Cerebellar nuclear complex (tissue), 1 donor: ENCODE results near the gene MYBBP1A.

Source experiments
- DNase-seq, 2 experiments: peaks; one replicate each; lab custom pipeline; 2025; lab: John Stamatoyannopoulos, UW

The MYBBP1A gene

DNA sequence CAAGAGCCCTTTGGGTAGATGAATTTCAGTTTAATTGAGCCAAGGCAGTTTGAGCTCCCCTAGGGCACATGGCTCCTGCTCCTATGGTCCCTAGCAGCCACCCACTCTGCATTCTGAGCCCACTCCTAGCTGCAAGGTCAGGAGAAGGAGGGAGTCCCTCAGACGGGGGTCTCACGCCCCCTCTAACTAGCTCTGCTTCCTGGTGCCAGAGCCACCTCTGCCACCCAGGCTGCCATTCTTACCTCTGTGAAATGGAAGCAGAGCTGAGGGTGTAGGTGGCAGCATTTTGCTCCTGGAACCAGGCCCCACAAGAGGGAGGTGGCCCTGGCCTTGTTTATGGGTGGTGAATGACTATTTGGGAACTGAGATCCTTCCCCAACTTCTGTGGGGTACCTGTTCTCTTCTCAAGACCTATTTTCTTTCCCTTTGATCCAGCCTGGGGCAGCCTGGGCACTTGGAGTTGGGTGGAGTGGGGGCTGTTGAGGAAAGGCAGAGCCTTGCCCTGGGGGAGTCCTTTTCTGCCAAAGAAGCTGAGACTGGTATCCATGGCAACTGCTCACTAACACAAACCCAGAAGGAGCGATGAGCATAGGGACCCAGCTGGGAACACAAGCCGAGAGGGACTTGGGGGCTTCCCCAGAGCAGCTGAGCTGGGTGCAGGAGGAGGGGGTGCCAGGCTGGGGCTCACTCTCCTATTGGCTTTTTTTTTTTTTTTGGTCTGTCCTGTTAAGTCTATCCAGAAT lies 51.7 kb downstream of the MYBBP1A start:
- DNase-seq: no peak

- no peak for DNase-seq
These were observed 52.6 kb downstream of the MYBBP1A start for GRCh38 chr17:4502466-4503154.

GRCh38 chr17:4501295-4501949 lies 53.8 kb downstream of the MYBBP1A start:
- DNase-seq: no peak

DNA sequence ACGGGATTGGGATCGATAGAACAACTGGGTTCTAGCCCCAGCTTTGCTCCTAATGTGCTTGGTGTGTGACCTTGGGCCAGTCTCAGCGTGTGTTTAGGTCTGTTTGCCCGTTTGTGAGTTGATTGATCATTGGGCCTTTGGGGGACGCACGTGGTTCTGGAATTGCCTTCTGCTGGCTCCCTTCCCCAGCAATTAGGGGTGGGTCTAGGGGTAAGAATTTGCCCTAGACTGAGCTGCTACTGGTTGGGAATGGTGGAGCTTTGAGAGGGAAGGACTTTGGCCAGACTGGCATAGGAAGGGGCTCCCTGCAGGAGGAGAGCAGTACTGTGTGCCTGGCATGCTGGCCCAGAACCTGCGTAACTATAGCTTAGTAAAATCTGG lies 55.0 kb downstream of the MYBBP1A start:
- no peak for DNase-seq

DNA sequence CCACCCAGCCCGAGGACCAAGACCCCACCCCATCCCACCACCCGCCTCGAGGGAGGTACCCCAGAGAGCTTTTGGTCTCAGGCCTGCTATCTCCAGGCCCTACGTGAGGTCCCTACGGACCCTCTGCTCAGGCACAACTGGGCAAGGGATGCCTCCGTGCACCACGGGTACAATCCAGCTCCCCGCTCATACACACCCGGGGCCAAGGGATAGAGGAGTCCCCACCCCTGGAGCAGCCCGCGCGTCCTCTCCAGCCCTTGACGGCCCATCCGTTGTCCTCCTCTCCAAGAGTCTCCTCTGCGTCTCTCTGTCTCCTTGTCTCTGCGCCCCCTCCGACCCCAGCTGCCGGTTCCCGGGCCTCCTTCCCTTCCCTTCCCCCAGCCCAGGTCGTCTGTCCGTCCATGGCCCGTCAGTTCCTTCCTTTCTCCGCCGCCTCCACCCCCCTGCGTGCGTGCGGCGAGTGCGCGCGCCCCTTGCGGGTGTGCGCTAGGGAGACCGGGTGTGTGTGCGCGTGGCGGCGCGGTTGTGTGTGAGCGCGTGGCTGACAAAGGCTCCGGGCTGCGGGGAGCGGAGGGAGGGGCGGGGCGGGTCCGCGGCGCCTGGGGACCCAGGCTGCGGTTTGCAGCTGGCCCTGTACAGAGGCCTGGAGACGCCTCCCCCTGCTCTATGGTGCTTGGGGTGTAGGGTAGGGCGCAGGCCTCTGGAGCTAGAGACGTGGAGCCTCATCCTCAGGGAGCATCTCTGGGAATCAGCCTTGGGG lies 55.6 kb downstream of the MYBBP1A start:
- DNase-seq: no peak

DNA sequence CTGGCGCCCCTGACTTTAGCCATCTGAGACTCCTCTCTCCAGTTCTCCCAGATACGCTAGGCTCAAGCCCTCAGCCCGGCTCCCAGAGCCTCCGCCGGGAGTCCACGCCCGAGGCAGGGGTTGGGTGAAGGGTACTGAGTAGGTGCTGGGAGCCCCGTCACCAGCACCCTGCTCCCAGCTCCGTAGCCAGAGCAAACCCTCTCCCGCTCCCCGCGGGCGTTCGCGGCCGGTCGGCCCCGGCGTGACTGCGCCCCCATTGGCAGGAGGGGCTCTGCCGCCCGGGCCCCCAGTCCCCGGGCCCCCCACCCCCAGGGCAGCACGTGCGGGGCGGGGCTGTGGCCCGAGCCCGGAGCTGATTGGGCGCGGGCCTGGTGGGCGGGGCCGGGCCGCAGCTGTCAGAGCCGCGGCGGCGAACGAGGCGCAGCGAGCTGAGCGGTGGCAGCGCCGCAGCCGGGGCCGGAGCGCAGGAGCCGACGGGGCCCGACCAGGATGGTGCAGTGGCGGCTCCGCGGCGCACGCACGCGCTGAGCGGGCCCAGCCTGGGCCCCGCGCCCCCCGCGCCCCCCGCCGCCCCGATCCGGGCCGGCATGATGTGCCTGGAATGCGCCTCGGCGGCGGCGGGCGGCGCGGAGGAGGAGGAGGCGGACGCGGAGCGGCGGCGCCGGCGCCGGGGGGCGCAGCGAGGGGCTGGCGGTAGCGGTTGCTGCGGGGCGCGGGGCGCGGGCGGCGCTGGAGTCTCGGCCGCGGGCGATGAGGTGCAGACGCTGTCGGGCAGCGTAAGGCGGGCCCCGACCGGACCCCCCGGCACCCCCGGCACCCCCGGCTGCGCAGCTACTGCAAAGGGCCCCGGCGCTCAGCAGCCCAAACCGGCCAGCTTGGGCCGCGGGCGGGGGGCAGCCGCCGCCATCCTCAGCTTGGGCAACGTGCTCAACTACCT lies 56.5 kb downstream of the MYBBP1A start, which contains the start of gene SPNS2:
Gene SPNS2, plus strand, starts transcription at position 421 of the 937 bp plus-strand sequence. Its CDS starts 167 bp downstream, at position 588.
- no peak for DNase-seq

DNA sequence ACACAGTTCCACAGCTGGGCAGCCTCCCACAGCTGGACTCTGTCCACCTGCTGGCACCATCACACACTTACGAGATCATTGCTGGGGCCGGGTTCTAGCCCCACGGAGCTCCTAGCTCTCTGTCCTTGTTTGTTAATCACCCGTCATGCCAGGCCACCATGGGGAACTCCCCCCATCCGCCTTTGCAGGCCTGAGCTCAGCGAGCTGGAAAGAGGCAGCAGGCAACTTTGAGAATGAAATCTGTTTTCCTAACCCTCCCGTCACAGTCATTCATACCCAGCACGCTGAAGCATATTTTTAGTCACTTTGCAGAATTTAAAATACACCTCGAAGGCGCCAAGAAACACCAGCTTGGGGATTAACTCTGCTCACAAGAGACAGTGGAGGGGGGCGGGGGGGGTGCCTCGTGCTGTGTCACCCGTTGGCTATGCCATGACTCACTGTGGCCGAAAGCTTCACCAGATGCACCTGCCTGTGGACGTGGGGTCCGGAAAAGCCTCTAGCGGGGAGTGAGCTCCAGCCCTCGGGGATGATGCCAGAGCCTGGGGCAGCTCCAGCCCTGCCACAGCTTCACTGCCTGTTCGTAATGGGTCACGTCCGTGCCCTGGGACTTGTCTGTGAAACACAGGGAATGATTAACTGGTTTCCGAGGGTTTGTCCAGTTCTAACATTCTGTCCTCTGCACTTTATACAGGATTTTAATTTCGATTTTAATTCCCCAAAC lies 57.9 kb downstream of the MYBBP1A start:
- no peak for DNase-seq

GRCh38 chr17:4492721-4493561 lies 62.2 kb downstream of the MYBBP1A start:
- no peak for DNase-seq

DNA sequence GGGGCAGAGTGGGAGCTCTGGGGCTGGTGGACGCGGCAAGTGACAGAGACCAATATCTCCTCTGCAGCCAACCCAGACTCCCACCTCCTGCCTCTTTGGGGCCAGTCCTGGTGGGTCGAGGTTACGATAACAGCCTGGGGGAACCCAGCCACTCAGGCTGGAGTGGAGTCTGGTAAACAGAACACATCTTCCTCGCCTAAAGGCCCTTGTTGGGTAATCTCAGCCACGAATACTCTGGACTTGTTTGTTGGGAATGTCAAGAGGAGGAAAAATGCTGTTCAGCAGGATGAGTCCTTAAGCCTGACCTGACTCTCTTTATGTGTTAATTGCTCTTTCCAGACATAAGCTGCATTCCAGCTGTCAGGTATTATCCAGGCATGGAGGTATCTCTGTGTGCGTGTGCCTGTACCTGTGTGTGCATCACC lies 64.5 kb downstream of the MYBBP1A start:
- DNase-seq: no peak

GRCh38 chr17:4490109-4490591 lies 65.0 kb downstream of the MYBBP1A start:
- DNase-seq: no peak

- DNase-seq: no peak
These were observed 66.1 kb downstream of the MYBBP1A start for GRCh38 chr17:4488989-4489595.
